ENCODE results near the gene OSBP2.

GRCh38 chr22:30909306-30909705 is 214.6 kb downstream of the OSBP2 start:
- TF ChIP-seq POLR2A (IDR thresholded peaks at IDR 0.05) (no peak), CTCF (IDR thresholded peaks at IDR 0.05) (no peak)
